Loucy (cell line): ENCODE data around the gene SEC23B.

Experiments used
- H2AFZ ChIP-seq: fragments of 200-600 bp; sonication (generic); 2 replicates; pipeline ENCODE4 v1.6.0; 2016; ENCODE audit warnings: antibody characterized with exemption, mild to moderate bottlenecking, low read length, moderate library complexity
- H3F3A ChIP-seq: fragments of 200-600 bp; 2 replicates; pipeline ENCODE4 v1.6.0; 2016; ENCODE audit warnings: antibody characterized with exemption, low read depth, mild to moderate bottlenecking
- H3K27me3 ChIP-seq: fragments of 200-600 bp; sonication (generic); 2 replicates; pipeline ENCODE4 v1.6.1; 2014; ENCODE audit warnings: low read length, mild to moderate bottlenecking; ENCODE audit not compliant: insufficient read depth, poor library complexity, severe bottlenecking
- H3K36me3 ChIP-seq: fragments of 200-600 bp; sonication (generic); 2 replicates; pipeline ENCODE4 v1.6.1; 2016; ENCODE audit warnings: low read length; ENCODE audit not compliant: insufficient read depth
- H3K4me1 ChIP-seq: fragments of 200-600 bp; sonication (generic); 2 replicates; pipeline ENCODE4 v1.5.1; 2014; ENCODE audit warnings: low read length, mild to moderate bottlenecking; ENCODE audit not compliant: insufficient read depth, poor library complexity, severe bottlenecking
- H3K4me2 ChIP-seq: fragments of 200-600 bp; sonication (generic); 2 replicates; pipeline ENCODE4 v1.6.0; 2014; ENCODE audit warnings: antibody characterized with exemption, low read length, low read depth, mild to moderate bottlenecking; ENCODE audit not compliant: poor library complexity, severe bottlenecking
- H3K4me3 ChIP-seq: fragments of 200-600 bp; sonication (generic); 2 replicates; pipeline ENCODE4 v1.5.1; 2014; ENCODE audit warnings: low read length, mild to moderate bottlenecking, mixed read lengths; ENCODE audit not compliant: poor library complexity, severe bottlenecking
- H3K79me2 ChIP-seq: fragments of 200-600 bp; sonication (generic); 2 replicates; pipeline ENCODE4 v1.6.1; 2014; ENCODE audit warnings: low read length; ENCODE audit not compliant: insufficient read depth
- H3K9ac ChIP-seq: fragments of 200-600 bp; sonication (generic); 2 replicates; pipeline ENCODE4 v1.6.0; 2014; ENCODE audit warnings: mild to moderate bottlenecking, low read depth, low read length, moderate library complexity; ENCODE audit not compliant: poor library complexity, severe bottlenecking
- H3K9me2 ChIP-seq: fragments of 200-600 bp; sonication (generic); replicated peaks from 2 replicates; pipeline ENCODE4 v1.6.1; 2016; ENCODE audit warnings: low read depth, low read length, mixed read lengths
- H3K9me3 ChIP-seq: fragments of 200-600 bp; sonication (generic); 2 replicates; pipeline ENCODE4 v1.6.1; 2014; ENCODE audit warnings: mild to moderate bottlenecking, antibody characterized with exemption, low read length, low read depth; ENCODE audit not compliant: insufficient read depth
- H4K20me1 ChIP-seq: fragments of 200-600 bp; sonication (generic); 2 replicates; pipeline ENCODE4 v1.6.0; 2014; ENCODE audit warnings: antibody characterized with exemption, low read length, mild to moderate bottlenecking; ENCODE audit not compliant: insufficient read depth, poor library complexity, severe bottlenecking
- CTCF ChIP-seq: fragments of 200-600 bp; sonication (generic); conservative IDR thresholded peaks from 2 replicates; pipeline ENCODE4 v1.5.1; 2014; ENCODE audit warnings: mild to moderate bottlenecking, antibody characterized with exemption, low read length
- EZH2phosphoT487 ChIP-seq: fragments of 200-600 bp; IDR thresholded peaks from 2 replicates; pipeline ENCODE4 v1.6.1; 2018; ENCODE audit warnings: antibody characterized with exemption, mild to moderate bottlenecking, moderate library complexity, borderline replicate concordance

The SEC23B gene

GRCh38 chr20:18596270-18596669 is 88.5 kb downstream of the SEC23B start:
- H4K20me1 ChIP-seq = no peaks in the 10 kb centered on the region
- no peaks in the 10 kb centered on the region for H3K9me2 ChIP-seq
- H3K9ac ChIP-seq = no peak overlapping the region
- no peaks in the 10 kb centered on the region for H3K9me3 ChIP-seq
- H3K4me3 ChIP-seq = no peak overlapping the region
- no peaks in the 10 kb centered on the region for H3K4me1 ChIP-seq
- no peak overlapping the region for H2AFZ ChIP-seq
- H3K27me3 ChIP-seq = peaks cover 10% of the 10 kb centered on the region
- TF ChIP-seq CTCF (no peak), EZH2phosphoT487 (no peak)
- no peaks in the 10 kb centered on the region for H3F3A ChIP-seq
- no peaks in the 10 kb centered on the region for H3K36me3 ChIP-seq
- H3K79me2 ChIP-seq = no peaks in the 10 kb centered on the region
- H3K4me2 ChIP-seq = no peak overlapping the region

DNA sequence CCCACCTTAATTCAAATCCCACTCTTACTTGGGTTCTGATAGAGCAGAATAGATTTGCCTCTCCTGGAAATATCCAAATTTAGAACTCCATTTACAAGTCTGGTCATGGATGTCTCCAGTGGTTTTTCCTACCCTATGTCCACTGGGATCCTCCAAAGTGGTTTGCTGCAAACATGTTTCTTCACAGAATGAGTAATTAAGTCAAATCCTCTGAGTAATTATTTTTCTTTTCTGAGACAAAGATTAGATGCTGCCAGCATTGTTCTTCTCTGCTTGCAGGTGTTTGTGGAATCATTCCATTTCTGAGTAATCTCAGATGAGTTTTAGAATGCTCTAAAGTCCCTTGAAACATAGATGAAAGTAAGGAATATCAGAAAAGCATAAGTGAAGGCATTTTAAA is 102.0 kb downstream of the SEC23B start:
- no peak overlapping the region for H3K4me3 ChIP-seq
- no peaks in the 10 kb centered on the region for H3K4me1 ChIP-seq
- H3K9me2 ChIP-seq = no peaks in the 10 kb centered on the region
- H3K4me2 ChIP-seq = no peak overlapping the region
- no peak overlapping the region for H3K9ac ChIP-seq
- H2AFZ ChIP-seq = no peak overlapping the region
- no peaks in the 10 kb centered on the region for H3F3A ChIP-seq
- no peaks in the 10 kb centered on the region for H3K27me3 ChIP-seq
- no peaks in the 10 kb centered on the region for H3K36me3 ChIP-seq
- H3K9me3 ChIP-seq = no peaks in the 10 kb centered on the region
- H4K20me1 ChIP-seq = no peaks in the 10 kb centered on the region
- TF ChIP-seq CTCF = no peak
- H3K79me2 ChIP-seq = no peaks in the 10 kb centered on the region
